HG02943 (cell line): ENCODE results near the gene PLS1.
"Not testable (repeated sequence)": the region's sequence is repeated elsewhere in the genome, so short reads cannot be mapped to it uniquely, and the experiment has no call there.

Source experiments
- ATAC-seq: cut with Tn5 transposase; IDR thresholded peaks from one replicate; pipeline ENCODE4 v1.9.1; 2021; ENCODE audit warnings: mild to moderate bottlenecking, low read depth, moderate library complexity; ENCODE audit not compliant: unreplicated experiment

Gene PLS1

GRCh38 chr3:142595951-142596725 lies at the start of gene PLS1:
Gene PLS1 (plus strand): TSS chr3:142596393. CDS start chr3:142664238, 67,845 bp downstream.
- ATAC-seq = peak; percentile 86

- no peak for ATAC-seq
These were observed 46.2 kb upstream of the PLS1 start for GRCh38 chr3:142549986-142550385.

- not testable (repeated sequence) for ATAC-seq
These were observed 43.6 kb upstream of the PLS1 start for GRCh38 chr3:142552579-142552978.

GRCh38 chr3:142553741-142554140 lies 42.5 kb upstream of the PLS1 start:
- ATAC-seq = no peak

GRCh38 chr3:142560118-142560517 lies 36.1 kb upstream of the PLS1 start:
- ATAC-seq = no peak

- ATAC-seq = no peak
These were observed 32.6 kb upstream of the PLS1 start for GRCh38 chr3:142563496-142563997.

- ATAC-seq = no peak
These were observed 30.1 kb upstream of the PLS1 start for GRCh38 chr3:142566096-142566495.

- ATAC-seq = no peak
These were observed 27.7 kb upstream of the PLS1 start for GRCh38 chr3:142568393-142569017.

- not testable (repeated sequence) for ATAC-seq
These were observed 26.8 kb upstream of the PLS1 start for GRCh38 chr3:142569422-142569821.

GRCh38 chr3:142574223-142574622 lies 22.0 kb upstream of the PLS1 start:
- ATAC-seq = not testable (repeated sequence)

- no peak for ATAC-seq
These were observed 21.5 kb upstream of the PLS1 start for GRCh38 chr3:142574665-142575064.

- no peak for ATAC-seq
These were observed 19.4 kb upstream of the PLS1 start for GRCh38 chr3:142576792-142577191.

GRCh38 chr3:142577696-142578328 lies 18.4 kb upstream of the PLS1 start:
- ATAC-seq = no peak

- peak; percentile 96 for ATAC-seq
These were observed 17.6 kb upstream of the PLS1 start, which contains the start of gene ATR for GRCh38 chr3:142578329-142579223. Gene ATR (minus strand): TSS chr3:142578733. CDS start chr3:142578704, 29 bp downstream.

- no peak for ATAC-seq
These were observed 16.2 kb upstream of the PLS1 start for GRCh38 chr3:142580061-142580423.

- ATAC-seq = not testable (repeated sequence)
These were observed 15.1 kb upstream of the PLS1 start for GRCh38 chr3:142581070-142581469.

GRCh38 chr3:142586803-142587406 lies 9.3 kb upstream of the PLS1 start:
- ATAC-seq = no peak

- no peak for ATAC-seq
These were observed 7.5 kb upstream of the PLS1 start for GRCh38 chr3:142588703-142589102.

GRCh38 chr3:142592268-142592667 lies 3.9 kb upstream of the PLS1 start:
- ATAC-seq = not testable (repeated sequence)

- no peak for ATAC-seq
These were observed 1.1 kb upstream of the PLS1 start for GRCh38 chr3:142595141-142595540.
